Activated CD8-positive, alpha-beta T cell treated with anti-CD3 and anti-CD28 coated beads for 36 hours (primary cell): Measurements from ENCODE around the gene DHRS7B. TPM values are rescaled to one million over a fixed set of nuclear protein-coding genes. Genes with fewer than 3 reads are reported as not detected.
"Not testable (repeated sequence)": the region's sequence is repeated elsewhere in the genome, so short reads cannot be mapped to it uniquely, and the experiment has no call there.

Experiments used
- ATAC-seq: fragments of 200-7000 bp; cut with Tn5 transposase; one replicate; pipeline ENCODE4 v1.10.0; 2021; ENCODE audit warnings: mild to moderate bottlenecking, moderate library complexity
- CTCF ChIA-PET: fragments of 350-600 bp; sonication (Branson Sonifier 250); formaldehyde crosslinking; loops from one replicate; lab custom pipeline; 2021; ENCODE audit warnings: antibody characterized with exemption; lab: Charles Lee
- POLR2A ChIA-PET: fragments of 350-600 bp; sonication (Branson Sonifier 250); formaldehyde crosslinking; loops from one replicate; lab custom pipeline; 2021; ENCODE audit warnings: antibody characterized with exemption; lab: Charles Lee
- DNase-seq: peaks from one replicate; pipeline ENCODE4 v3.0.0-alpha.2; 2020
- H3K27ac Mint-ChIP-seq: one replicate; pipeline ENCODE4 v1.8.0; 2021; ENCODE audit warnings: mild to moderate bottlenecking, mixed read lengths
- H3K27me3 Mint-ChIP-seq: one replicate; pipeline ENCODE4 v1.8.0; 2021; ENCODE audit warnings: mixed read lengths
- H3K36me3 Mint-ChIP-seq: one replicate; pipeline ENCODE4 v1.8.0; 2021; ENCODE audit warnings: low read depth, mixed read lengths
- H3K4me1 Mint-ChIP-seq: one replicate; pipeline ENCODE4 v1.8.0; 2021; ENCODE audit warnings: low read depth, mixed read lengths
- H3K4me3 Mint-ChIP-seq: one replicate; pipeline ENCODE4 v1.8.0; 2021; ENCODE audit warnings: mild to moderate bottlenecking, moderate library complexity, mixed read lengths
- H3K9me3 Mint-ChIP-seq: one replicate; pipeline ENCODE4 v1.8.0; 2021; ENCODE audit warnings: mixed read lengths
- intact Hi-C: fragments of 100-400 bp; cut with micrococcal nuclease; formaldehyde crosslinking; loops from one replicate; pipeline ENCODE4 v1.10.0; 2022
- total RNA-seq, 2 experiments: library from RNA; stranded (reverse); gene quantifications; one replicate each; pipeline ENCODE4 v1.2.3, GENCODE V29; 2021
- TF ChIP-seq, protein P1 (sequence below): fragments of 200-600 bp; IDR thresholded peaks from one replicate; pipeline ENCODE4 v1.8.0; 2022; ENCODE audit warnings: antibody characterized with exemption, mild to moderate bottlenecking

The DHRS7B gene
- total RNA-seq, 2 experiments from 2014 or later = 13.5 to 15.3 TPM

DNA sequence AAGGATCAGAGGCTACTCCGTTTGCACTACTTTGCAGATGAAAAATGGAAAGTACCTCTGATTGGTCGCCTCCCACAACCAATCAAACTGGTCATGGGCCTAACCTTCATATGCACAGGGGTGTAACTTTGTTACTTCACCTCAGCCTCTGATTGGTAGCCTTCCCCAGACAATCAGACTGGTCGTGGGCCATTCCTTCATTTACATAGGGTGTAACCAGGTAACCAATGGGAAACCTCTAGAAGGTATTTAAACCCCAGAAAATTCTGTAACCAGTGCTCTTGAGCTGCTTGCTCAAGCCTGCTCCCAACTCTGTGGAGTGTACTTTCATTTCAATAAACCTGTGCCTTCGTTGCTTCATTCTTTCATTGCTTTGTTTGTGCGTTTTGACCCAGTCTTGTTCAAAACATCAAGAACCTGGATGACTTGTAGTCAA, 44.7 kb upstream of the DHRS7B start:
- no peaks in the 10 kb centered on the region for H3K36me3 Mint-ChIP-seq
- POLR2A ChIA-PET = no interaction called here
- no peak overlapping the region for H3K27ac Mint-ChIP-seq
- H3K4me3 Mint-ChIP-seq = no peak overlapping the region
- peaks cover 7% of the 10 kb centered on the region for H3K27me3 Mint-ChIP-seq
- no peaks in the 10 kb centered on the region for H3K9me3 Mint-ChIP-seq
- DNase-seq (no peak), ATAC-seq (peak; percentile 30)
- TF ChIP-seq, protein P1, sequence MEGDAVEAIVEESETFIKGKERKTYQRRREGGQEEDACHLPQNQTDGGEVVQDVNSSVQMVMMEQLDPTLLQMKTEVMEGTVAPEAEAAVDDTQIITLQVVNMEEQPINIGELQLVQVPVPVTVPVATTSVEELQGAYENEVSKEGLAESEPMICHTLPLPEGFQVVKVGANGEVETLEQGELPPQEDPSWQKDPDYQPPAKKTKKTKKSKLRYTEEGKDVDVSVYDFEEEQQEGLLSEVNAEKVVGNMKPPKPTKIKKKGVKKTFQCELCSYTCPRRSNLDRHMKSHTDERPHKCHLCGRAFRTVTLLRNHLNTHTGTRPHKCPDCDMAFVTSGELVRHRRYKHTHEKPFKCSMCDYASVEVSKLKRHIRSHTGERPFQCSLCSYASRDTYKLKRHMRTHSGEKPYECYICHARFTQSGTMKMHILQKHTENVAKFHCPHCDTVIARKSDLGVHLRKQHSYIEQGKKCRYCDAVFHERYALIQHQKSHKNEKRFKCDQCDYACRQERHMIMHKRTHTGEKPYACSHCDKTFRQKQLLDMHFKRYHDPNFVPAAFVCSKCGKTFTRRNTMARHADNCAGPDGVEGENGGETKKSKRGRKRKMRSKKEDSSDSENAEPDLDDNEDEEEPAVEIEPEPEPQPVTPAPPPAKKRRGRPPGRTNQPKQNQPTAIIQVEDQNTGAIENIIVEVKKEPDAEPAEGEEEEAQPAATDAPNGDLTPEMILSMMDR = no peak
- no peaks in the 10 kb centered on the region for H3K4me1 Mint-ChIP-seq
- CTCF ChIA-PET = no interaction called here
- intact Hi-C loops = no loop called here

DNA sequence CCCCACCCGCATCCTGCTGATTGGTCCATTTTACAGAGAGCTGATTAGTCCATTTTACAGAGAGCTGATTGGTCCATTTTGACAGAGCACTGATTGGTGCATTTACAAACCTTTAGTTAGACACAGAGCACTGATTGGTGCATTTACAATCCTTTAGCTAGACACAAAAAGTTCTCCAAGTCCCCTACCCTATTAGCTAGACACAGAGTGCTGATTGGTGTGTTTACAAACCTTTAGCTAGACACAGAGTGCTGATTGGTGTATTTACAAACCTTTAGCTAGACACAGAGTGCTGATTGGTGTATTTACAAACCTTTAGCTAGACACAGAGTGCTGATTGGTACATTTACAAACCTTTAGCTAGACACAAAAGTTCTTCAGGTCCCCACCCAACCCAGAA, 41.5 kb upstream of the DHRS7B start:
- CTCF ChIA-PET, POLR2A ChIA-PET, H3K27me3 Mint-ChIP-seq, intact Hi-C loops, H3K4me3 Mint-ChIP-seq, H3K4me1 Mint-ChIP-seq, DNase-seq, H3K36me3 Mint-ChIP-seq, H3K9me3 Mint-ChIP-seq, ATAC-seq, H3K27ac Mint-ChIP-seq: not testable (repeated sequence)

DNA sequence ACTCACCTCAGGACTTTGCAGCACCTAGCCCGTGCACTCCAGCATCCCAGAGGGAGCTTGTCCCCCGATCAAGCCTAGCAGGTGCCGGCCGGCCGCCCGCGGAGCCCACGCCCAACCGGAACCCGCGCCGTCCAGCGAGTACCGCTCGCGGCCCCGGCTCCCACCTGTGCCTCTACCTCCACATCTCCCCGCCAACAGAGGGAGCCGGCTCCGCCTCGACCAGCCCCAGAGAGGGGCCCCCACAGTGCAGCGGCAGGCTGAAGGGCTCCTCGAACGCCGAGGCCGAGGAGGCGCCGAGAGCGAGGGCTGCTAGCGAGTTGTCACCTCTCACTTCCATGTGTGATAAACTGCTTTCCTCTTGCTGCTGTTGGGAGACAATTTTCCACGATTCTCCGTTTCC, 41.1 kb upstream of the DHRS7B start:
- POLR2A ChIA-PET = no interaction called here
- H3K27me3 Mint-ChIP-seq = peaks cover 7% of the 10 kb centered on the region

DNA sequence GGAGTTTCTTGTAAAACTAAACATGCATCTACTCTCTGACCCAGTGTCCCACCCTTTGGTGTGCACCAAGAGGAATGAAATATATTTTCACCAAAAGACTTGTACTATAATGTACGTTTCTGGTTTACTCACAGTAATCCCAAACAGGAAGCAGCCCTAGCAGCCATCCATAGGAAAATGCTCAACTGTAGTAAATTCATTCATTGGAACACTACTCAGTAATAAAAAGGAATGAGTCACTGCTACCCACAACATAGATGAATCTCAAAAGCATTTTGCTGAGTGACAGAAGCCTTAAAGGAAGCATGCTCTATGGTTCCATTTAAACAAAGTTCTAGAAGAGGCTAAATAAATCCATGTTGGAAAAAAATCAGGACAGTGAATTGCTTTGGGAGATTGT, 37.6 kb upstream of the DHRS7B start:
- Mint-ChIP-seq H3K4me3 (no peak overlapping the region), H3K4me1 (no peaks in the 10 kb centered on the region), H3K27me3 (peaks cover 7% of the 10 kb centered on the region), H3K9me3 (no peaks in the 10 kb centered on the region), H3K27ac (no peak overlapping the region), H3K36me3 (no peaks in the 10 kb centered on the region)
- TF ChIP-seq, protein P1 = no peak
- DNase-seq (no peak), ATAC-seq (no peak)
- CTCF ChIA-PET = no interaction called here
- intact Hi-C loops = no loop called here
- POLR2A ChIA-PET = no interaction called here

More for the DNA sequence above, 41.1 kb upstream of the DHRS7B start:
- H3K36me3 Mint-ChIP-seq = no peaks in the 10 kb centered on the region
- TF ChIP-seq, protein P1 = no peak
- no peak overlapping the region for H3K4me3 Mint-ChIP-seq
- H3K4me1 Mint-ChIP-seq = no peaks in the 10 kb centered on the region
- CTCF ChIA-PET = no interaction called here
- DNase-seq = no peak
- no peak overlapping the region for H3K27ac Mint-ChIP-seq
- intact Hi-C loops = no loop called here
- no peaks in the 10 kb centered on the region for H3K9me3 Mint-ChIP-seq
- ATAC-seq = no peak

DNA sequence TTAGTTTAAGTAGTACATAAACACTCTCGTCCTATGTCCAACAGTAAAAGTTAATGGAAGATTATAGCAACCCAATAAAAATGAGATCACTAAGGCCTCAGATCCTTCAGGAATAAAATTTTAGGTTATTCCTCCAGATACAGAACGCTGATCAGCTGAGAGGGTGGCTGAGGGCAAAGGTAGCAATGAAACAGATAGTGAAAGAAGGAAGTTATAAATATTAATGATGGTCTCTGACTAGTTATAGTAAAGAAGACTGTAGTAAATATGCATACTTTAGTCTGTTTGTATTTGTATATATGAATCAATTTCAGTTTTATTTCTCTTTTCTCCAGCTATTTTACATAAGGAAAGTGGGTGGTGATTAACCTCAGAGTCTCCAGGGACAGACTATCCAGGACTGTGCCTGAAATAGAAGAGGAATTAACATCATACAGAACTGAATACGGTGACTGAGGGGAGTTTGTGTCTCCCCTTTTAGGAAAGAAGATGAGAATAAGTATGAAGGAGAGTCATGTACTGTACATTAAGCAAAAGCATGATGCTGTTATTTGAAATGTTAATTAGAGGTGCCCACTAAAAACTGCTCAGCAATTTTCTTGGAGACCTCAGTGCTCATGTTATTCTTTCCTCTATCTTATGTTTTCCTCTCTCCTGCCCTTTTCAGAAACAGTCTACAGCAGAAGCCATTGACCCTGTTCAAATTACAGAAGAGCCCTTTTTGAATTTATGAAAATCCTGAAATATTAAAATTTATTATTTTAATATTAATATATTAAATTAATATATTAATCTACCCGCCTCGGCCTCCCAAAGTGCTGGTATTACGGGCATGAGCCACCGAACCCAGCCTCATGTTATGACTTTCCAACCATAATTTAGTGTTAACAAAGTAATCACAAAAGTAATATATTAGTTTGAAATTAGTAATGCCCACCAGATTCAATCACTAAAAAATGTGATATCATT, 36.5 kb upstream of the DHRS7B start:
- Mint-ChIP-seq H3K27ac (no peak overlapping the region), H3K4me1 (no peaks in the 10 kb centered on the region), H3K36me3 (no peaks in the 10 kb centered on the region), H3K27me3 (peaks cover 2% of the 10 kb centered on the region), H3K4me3 (no peak overlapping the region), H3K9me3 (no peaks in the 10 kb centered on the region)
- TF ChIP-seq, protein P1 = no peak
- intact Hi-C loops = no loop called here
- ChIA-PET CTCF (interaction anchor here (1.8 kb wide), 1 partner anchor 9 kb away, joined by 3 read pairs; no protein-coding TSS in a partner anchor), POLR2A (no interaction called here)
- DNase-seq = no peak
- no peak for ATAC-seq
